ENCODE results near the gene MCCC2.
A peak's percentile ranks its signal among the peaks of the same experiment; 100 is the strongest.
"Not testable (repeated sequence)": the region's sequence is repeated elsewhere in the genome, so short reads cannot be mapped to it uniquely, and the experiment has no call there.

MCCC2 gene

DNA sequence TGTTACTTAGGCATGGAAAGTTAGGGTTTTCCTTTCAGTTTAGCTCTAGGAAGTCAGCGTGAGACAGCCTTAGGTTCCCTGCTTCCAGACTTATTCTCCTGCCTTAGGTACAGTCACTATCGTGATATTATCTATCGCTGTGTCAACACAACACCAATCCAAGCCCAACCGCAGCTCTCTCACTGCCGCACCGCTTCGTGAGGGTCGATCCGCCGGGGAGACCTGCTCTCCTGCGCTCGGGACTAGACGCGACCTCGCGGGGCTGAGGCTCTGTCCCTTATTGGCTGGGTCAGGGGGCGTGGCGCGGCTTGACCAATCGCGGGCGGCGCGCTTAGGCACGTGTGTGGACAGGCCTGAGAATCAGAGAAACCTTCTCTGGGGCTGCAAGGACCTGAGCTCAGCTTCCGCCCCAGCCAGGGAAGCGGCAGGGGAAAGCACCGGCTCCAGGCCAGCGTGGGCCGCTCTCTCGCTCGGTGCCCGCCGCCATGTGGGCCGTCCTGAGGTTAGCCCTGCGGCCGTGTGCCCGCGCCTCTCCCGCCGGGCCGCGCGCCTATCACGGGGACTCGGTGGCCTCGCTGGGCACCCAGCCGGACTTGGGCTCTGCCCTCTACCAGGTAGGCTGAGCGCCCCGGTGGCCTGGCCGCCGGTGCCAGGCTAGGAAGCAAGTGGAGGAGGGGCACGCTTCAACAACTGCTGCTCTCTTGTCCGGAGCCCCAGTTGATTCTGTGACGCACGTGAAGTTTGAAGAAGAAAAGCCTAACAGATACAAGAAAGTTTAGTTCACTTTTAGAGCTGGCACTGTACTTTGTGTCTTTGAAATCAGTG, at the start of gene MCCC2:
Gene MCCC2 (plus strand): TSS at position 400 of the 825 bp plus-strand sequence. CDS start 86 bp downstream, at position 486.
- DNase-seq: peak; percentile 86

DNA sequence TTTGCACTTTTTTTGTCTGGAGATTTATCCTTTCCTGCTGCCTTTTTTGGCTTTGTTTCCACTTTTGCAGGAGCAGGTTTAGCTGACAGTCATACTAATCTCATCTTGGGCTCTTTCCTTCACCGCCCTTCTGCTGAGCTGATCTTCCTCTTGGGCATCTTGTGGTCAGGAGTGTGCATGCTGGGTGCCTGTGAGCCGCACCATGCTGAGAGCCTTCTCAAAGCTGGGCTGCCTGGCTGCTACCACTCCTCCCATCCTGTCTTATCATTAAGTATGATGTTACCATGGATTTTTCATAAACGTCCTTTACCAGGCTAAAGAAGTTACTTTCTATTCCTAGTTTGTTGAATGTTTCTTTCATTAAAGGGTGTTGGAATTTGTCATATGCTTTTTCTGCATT, 49.5 kb upstream of the MCCC2 start:
- DNase-seq: no peak

DNA sequence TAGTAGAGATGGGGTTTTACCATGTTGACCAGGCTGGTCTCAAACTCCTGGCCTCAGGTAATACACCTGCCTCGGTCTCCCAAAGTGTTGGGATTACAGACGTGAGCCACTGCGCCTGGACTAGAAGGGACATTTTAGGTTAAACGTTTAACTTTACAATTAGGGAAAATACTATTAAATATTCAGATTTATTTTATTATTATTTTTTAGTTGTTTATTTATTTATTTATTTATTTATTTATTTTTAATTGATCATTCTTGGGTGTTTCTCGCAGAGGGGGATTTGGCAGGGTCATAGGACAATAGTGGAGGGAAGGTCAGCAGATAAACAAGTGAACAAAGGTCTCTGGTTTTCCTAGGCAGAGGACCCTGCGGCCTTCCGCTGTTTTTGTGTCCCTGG, 36.3 kb upstream of the MCCC2 start:
- not testable (repeated sequence) for DNase-seq

DNA sequence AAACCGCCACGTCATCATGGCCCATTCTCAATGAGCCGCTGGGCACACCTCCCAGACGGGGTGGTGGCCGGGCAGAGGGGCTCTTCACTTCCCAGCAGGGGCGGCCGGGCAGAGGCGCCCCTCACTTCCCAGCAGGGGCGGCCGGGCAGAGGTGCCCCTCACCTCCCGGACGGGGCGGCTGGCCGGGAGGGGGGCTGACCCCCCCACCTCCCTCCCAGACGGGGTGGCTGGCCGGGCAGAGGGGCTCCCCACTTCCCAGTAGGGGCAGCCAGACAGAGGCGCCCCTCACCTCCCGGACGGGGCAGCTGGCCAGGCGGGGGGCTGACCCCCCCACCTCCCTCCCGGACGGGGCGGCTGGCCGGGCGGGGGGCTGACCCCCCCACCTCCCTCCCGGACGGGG, 35.6 kb upstream of the MCCC2 start:
- not testable (repeated sequence) for DNase-seq

DNA sequence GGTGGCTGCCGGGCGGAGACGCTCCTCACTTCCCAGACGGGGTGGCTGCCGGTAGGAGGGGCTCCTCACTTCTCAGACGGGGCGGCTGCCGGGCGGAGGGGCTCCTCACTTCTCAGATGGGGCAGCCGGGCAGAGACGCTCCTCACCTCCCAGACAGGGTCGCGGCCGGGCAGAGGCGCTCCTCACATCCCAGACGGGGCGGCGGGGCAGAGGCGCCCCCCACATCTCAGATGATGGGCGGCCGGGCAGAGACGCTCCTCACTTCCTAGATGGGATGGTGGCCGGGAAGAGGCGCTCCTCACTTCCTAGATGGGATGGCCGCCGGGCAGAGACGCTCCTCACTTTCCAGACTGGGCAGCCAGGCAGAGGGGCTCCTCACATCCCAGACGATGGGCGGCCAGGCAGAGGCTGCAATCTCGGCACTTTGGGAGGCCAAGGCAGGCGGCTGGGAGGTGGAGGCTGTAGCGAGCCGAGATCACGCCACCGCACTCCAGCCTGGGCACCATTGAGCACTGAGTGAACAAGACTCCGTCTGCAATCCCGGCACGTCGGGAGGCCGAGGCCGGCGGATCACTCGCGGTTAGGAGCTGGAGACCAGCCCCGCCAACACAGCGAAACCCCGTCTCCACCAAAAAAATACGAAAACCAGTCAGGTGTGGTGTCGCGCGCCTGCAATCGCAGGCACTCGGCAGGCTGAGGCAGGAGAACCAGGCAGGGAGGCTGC, 35.0 kb upstream of the MCCC2 start:
- not testable (repeated sequence) for DNase-seq

DNA sequence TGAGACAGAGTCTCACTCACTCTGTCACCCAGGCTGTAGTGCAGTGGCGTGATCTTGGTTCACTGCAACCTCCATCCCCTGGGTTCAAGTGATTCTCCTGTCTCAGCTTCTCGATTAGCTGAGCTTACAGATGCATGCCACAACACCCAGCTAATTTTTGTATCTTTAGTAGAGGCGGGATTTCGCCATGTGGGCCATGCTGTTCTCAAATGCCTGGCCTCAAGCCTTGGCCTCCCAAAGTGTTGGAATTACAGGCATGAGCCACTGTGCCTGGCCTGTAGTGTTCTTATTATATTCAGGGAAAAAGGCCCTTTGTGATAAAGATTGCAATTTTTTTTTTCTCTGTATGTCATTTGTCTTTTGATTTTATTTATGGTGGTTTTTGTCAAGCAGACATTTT, 24.0 kb upstream of the MCCC2 start:
- DNase-seq: no peak

DNA sequence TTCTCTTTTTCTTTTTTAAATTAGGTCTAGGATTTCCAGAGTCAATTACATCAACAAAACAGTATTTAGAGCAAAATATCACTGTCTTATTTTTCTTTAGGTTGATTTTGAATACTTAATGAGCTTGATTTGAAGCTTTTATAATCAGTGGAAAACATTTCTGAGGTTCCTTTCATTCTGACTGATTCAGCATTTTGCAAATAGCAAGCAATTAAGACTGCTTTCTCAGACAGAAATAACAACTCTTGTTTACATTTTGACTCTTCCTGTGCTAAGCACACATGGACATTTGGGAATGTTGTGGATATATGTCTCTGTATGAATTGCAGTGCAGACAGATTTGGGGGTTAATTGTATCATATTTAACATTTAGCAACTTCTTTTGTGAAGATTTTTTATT, 22.2 kb upstream of the MCCC2 start:
- no peak for DNase-seq

DNA sequence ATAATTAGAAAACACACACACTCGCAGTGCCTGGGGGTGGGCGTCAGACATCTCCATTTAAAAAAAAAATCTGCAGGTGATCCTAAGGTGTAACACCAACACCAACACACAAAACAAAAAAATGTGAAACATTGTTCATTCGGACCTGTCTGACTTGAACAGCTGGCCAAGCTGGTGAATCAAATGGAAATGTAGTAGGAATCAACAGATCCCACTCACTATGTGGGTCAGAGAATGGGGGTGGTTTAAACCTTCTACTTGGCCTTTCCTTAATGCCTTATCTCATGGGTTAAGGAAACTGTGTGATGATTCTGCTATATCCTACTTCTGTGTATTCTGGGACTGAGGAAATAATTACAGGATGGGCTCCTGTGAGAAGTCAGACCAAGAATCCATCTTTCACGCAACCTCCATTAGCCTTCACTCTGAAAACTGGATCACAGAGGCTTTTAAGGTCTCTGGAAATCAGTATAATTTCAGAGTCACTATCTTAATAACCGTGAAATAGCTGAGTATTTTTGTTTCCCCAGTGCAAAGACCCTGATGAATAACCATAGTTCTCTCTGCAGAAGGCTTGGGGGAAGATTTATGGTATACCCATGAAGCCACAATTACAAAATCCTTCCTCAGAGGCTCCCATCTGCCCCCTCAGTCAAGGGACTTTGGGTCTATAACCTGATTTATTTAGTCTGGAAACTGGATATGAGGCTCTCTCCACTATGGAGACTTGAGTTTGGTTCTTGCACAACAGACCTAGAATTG, 17.2 kb upstream of the MCCC2 start:
- DNase-seq: no peak

DNA sequence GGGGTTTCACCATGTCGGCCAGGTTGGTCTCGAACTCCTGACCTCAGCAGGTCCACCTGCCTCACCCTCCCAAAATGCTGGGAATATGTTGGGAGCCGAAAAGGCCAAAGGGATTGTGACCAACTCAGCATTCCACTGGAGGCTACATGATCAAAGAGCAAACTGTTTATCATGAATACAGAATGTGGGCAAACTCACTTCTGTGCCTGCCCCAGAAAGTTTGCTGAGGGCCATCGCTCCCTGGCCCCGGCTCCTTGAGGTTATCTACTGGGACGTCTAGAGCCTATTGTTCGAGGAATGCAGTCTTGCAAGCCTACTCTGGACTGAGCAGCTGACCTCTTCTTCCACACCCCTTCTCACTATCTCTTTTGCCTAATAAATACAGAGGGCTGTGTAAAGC, 15.3 kb upstream of the MCCC2 start:
- DNase-seq: not testable (repeated sequence)

DNA sequence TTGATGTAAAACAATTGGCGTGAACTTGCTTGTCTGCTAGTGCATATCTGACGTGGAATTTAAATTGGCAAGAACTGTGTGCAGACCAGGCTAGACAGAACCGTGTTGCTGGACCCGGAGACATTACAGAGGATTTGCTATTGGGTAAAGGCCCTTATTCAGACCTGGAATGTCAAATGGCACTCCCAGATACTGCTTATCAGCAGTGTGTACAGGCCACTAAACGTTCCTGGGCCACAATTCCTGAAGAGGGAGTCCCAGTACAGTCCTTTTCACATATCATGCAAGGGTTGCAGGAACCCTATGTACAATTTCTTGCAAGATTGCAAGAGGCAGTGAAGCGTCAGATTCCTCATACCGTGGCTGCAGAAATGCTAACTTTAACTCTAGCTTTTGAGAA, 13.5 kb upstream of the MCCC2 start:
- no peak for DNase-seq

DNA sequence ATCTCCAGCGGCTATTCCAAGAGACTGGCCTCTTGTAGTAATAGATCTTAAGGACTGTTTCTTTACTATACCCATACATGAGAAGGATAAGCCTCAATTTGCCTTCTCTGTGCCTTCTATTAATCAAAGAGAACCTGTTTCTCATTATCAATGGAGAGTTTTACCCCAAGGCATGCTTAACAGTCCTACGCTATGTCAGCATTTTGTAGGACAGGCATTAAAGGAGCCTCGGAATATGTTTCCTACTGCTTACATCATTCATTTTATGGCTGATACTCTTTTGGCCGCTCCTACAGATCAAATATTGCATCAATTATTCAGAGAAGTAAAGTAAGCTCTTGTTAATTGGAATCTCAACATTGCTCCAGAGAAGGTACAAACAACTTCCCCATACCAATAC, 11.6 kb upstream of the MCCC2 start:
- DNase-seq: not testable (repeated sequence)

DNA sequence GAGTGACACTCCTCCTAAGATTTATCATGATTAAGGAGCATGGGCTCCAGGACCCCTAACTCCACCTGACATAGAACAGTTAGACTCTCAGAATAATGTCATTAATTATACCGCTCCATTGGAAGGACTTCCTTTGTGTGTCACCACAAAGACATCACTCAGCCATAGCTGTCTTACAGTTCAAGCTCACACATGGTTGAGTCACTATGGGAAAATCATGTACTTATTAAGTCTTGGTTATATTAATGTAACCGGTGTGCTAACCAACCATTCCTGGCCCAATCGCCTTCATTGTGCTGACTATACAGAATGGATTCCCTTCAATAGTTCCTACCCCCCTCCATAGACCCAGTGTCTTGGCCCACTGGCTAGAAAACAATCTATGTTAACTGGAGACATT, 10.9 kb upstream of the MCCC2 start:
- no peak for DNase-seq

DNA sequence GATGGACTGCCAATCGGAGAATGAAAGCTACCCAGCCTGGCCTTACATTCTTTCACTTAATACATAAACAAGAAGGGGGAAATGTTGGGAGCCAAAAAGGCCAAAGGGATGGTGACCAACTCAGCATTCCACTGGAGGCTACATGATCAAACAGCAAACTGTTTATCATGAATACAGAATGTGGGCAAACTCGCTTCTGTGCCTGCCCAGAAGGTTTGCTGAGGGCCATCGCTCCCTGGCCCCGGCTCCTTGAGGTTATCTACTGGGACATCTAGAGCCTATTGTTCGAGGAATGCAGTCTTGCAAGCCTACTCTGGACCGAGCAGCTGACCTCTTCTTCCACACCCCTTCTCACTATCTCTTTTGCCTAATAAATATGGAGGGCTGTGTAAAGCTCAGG, 9.3 kb upstream of the MCCC2 start:
- DNase-seq: not testable (repeated sequence)

DNA sequence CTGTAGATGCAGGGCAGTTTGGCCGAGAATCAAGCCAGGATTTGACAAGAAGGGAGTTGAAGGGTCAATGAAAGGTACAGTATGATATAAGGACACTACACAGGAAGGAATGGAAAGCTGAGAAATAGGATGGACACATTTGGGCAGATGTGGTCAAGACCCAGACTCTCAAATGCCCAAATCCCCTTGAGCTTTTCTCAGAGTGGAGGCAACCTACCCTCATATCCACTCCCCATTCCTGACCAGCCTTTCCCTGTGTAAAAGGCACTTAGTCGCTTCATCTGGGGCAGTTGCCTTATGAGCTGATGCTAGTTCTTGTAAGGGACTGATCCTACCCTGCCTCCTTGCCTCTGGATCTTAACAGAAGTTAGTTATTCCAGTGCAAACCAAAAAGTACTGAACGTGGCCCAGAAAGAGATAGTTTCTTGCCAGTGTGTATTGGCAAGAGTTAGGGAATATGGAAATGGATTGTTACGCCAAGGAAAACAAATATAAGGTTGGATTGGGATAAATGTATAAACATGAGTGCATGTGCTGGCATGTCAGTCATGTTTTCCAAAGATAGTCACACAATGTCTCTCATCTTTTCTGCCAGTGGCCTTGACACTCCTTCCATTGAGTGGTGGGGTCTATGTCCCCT, 4.1 kb upstream of the MCCC2 start:
- DNase-seq: no peak

DNA sequence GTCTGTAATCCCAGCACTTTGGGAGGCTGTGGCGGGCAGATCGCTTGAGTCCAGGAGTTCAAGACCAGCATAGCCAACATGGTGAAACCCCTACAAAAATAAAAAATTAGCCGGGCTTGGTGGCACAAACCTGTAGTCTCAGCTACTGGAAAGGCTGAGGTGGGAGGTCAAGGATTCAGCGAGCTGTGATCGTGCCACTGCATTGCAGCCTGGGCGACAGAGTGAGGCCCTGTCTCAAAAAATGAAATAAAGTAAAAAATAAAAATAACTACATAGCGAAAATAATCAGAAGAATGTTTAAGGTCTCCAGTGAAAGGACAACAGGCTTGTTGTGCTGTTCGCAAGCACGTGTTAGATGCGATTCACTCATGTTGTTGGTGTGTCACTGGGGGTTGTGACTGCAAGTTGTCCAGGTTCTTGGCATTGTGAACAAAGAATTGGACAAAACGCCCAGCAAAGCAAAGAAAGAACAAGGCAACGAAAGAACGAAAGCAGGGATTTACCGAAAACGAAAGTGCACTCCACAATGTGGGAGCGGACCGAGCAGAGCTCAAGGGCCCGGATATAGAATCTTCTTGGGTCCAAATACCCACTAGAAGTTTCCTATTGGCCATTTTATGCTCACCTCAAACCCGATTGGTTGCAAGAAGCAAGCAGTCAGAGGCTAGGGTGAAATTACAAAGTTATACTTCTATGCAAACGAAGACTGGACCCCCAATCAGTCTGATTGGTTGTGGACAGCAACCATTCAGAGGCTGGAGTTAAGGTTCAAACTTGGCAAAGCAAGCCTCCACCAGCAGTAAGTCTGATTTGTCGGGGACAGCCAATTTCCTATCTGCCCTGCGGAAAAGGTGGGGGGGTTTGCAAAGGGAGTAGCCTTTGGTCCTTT, 844 bp upstream of the MCCC2 start:
- DNase-seq: no peak

DNA sequence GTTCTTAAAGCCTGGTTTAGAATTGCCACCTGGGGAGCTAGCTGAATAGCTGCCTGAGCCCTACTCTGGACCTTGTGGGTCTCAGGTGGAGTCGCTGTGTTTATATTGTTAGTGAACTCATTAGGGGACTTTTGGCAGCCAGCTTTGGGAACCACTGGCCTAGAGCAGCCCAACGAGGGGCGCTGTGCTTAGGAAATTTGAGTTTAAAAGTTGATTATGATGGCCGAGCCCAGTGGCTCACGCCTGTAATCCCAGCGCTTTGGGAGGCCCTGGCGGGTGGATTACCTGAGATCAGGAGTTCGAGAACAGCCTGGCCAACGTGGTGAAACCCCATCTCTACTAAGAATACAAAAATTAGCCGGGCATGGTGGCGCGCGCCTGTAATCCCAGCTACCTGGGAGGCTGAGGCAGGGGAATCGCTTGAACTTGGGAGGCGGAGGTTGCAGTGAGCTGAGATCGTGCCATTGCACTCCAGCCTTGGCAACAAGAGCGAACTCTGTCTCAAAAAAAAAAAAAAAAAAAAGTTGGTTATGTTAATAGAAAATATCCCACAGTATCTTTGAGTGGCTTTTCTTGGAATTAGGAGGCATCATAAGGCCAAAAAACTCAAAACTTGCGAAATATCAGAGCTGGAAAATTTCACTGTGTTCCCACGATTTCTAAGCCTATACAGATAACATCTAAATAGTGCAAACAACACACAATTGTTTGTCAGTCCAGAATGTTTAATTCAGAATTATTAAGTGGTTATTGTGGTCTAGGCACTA, 809 bp downstream of the MCCC2 start:
- DNase-seq: no peak

DNA sequence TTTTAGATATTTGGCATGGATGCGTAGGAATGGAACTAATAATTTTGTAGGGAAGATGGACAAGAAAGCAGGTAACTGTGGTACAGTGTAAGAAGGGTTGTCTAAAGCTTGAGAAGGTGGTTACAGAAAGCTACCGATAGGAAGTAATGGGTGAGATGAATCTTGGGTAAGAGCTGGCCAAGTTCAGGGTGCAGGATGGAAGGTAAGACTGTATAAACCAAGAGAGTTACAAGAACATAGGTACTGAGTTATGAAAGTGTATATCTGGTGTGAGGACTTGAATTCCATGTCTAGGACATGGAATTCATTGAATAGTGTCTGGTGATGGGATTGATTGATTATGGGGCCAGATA, 1.4 kb downstream of the MCCC2 start:
- DNase-seq: no peak

DNA sequence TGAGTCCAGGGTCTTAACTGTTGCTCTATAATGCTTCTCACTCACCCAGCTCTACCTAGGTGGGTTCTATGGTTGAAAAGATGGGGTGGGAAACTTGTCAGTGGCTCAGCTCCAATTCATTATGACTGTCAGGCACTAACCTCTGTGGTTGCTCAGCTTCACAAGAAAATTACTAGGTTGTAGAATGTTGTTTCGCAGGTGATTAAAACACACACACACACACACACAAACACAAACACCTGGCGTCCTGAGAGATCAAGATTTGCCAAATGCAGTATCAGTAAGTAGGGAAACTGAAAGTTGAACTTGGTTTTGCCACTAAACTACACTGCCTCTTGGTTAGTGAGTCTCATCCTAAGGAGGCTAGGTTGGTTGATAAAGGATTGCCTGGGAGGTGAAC, 2.8 kb downstream of the MCCC2 start:
- DNase-seq: no peak

DNA sequence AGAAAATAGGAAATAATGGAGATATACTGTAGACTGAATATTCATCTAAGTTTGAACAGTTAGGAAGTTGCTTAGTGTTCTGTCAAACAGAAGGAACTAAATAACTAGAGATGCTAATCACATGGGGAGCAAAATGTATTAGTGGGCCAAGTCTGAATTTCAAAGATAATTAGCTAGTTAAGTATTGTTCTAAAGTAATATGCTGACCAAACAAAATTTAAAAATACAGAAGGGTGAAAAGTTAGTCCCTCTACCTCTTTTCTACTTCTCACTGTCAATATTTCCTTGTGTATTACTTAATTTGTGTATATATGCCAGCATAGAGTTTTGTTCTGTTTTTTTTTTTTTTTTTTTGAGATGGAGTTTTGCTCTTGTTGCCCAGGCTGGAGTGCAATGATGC, 4.0 kb downstream of the MCCC2 start:
- DNase-seq: no peak

DNA sequence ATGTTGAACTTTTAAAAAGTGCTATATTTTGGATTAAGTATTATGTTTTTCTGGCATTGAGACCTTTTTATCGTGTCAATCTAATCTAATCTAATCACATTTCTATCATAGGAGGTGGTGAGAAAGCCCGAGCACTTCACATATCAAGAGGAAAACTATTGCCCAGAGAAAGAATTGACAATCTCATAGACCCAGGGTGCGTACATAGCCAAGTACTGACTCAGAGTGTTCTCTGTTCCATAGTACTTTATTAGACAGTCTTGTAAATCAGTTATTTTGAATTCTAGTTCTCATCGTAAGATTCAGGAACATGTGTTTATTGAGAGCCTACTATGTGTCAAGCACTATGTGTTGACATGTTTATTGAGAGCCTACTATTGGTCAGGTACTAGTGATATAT, 9.0 kb downstream of the MCCC2 start:
- no peak for DNase-seq

DNA sequence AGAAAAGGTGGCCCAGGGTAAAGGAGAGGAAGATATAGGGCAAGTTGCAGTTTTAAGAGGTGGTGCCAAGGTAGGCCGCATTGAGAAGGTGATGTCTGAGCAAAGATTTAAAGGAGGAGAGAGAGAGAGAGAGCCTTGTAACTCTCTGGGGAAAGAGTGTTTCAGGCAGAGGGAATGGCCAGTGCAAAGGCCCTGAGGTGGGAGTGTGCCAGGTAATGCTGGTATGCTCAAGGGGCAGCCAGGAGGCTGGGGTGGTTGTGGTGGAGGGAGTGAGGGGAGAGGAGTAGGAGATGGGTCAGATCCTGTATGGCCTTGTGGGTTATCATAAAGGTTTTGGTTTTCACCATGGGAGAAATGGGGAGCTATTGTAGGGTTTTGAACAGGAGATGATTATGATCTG, 9.9 kb downstream of the MCCC2 start:
- DNase-seq: no peak
